Activated CD4-positive, CD25-positive, alpha-beta regulatory T cell (primary cell): ENCODE measurements around the gene AGAP1.

Experiments
- DNase-seq, 4 experiments: peaks; one replicate each; lab custom pipeline; 2025; lab: John Stamatoyannopoulos, UW

Gene AGAP1

DNA sequence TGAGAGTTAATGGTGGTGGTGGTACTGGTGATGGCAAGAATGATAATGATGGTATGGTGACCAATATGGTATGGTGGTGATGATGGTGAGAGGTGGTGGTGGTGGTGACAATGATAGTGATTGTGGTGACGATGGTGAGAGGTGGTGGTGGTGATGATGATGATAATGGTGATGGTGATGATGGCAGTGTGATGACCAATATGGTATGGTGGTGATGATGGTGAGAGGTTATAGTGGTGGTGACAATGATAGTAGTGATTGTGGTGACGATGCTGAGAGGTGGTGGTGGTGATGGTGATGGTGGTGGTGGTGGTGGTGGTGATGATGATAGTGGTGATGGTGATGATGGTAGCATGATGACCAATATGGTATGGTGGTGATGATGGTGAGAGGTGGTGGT lies 505.2 kb downstream of the AGAP1 start:
- no peak for DNase-seq

- no peak for DNase-seq
Observed at GRCh38 chr2:236001166-236001828, 507.5 kb downstream of the AGAP1 start.

DNA sequence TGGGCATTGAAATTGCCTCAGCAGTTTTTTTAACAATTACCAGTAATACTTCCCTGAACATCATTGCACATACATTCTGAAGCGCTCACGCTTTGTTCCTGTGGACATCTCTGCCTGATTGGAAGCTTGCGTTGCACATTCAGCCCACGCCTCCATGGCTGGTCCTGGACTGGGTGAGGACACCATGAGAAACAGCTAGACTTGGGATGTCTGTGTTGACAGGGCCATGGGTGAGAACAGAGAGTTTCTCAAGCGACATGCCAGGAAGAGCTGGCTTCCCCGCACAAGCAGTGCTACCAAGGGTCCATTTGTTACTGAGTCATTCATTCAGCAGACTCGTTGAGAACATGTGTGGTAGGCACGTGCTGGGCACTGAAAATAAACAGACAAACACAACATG lies 508.0 kb downstream of the AGAP1 start:
- DNase-seq: no peak

- no peak for DNase-seq
Observed at GRCh38 chr2:236008006-236008405, 514.2 kb downstream of the AGAP1 start.

DNA sequence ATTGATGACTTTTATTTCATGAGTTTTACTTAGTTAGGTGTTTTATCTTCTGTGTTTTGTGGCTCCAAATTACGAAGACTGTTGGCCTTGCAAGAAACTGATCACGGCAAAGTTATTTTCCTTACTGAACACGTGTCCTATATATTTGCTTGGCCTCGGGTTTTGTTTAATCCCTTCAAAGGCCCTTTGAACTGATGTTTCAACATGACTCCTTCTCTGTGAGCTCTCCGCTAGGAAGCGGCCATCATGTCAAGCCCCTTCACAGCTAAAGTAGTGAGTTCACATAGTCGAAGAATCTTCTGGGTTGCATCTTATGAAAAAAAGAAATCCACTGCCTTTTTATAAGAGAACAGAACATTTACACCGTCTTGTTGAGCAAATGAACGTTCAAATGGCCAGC lies 515.0 kb downstream of the AGAP1 start:
- no peak for DNase-seq

DNA sequence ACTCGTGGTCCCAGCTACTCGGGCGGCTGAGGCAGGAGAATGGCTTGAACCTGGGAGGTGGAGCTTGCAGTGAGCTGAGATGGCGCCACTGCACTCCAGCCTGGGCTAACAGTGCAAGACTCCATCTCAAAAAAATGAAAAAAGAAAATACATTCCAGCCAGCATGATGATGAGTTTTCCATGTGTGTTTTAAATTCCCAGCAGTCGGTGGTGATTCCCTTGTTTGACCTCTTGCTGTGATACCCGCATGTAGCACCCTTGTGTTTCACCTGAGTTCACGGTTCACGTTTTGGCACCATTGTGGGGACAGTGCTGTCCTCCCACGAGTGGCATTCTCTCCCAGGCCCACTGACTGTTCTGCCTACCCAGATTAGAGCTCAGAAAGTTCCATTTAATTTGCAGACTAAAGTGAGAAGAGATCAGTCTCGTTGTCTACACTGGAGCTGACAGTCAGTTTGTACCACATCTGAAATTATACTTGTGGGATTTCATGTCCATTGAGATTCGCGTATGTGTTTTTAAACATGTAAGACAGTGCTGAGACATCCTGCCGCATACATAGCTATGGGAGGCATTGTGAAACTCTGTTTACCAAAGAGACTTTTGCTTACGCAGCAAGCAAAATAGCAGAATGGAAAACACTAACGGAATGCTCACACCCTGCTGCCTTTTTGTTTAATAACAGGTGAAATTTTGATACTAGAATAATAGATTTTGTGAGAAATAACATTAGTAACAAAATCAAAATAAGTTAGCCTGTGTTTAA lies 517.3 kb downstream of the AGAP1 start:
- no peak for DNase-seq

DNA sequence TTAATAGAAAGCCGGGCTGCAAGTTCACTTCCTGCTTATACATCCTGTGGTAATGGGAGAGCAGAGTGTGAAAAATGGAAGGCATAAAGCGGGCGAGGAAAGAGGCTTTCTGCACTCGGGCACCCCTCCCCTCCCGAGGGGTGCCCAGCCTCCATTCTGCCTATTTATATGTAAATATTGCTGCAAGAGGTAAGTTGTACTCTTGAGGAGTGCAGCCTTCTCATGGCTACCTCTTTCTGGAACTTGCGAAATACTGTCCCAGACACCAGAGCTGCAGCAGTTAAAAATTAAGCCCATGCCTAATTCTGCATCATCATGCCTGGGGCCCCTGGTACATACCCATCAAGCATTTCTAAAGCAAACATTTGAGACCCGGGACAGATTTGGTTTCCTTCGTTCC lies 518.3 kb downstream of the AGAP1 start:
- no peak for DNase-seq

GRCh38 chr2:236014408-236015131 lies 520.7 kb downstream of the AGAP1 start:
- no peak for DNase-seq

- DNase-seq: no peak
Observed at GRCh38 chr2:236015171-236015570, 521.3 kb downstream of the AGAP1 start.

GRCh38 chr2:236016496-236016895 lies 522.7 kb downstream of the AGAP1 start:
- no peak for DNase-seq

DNA sequence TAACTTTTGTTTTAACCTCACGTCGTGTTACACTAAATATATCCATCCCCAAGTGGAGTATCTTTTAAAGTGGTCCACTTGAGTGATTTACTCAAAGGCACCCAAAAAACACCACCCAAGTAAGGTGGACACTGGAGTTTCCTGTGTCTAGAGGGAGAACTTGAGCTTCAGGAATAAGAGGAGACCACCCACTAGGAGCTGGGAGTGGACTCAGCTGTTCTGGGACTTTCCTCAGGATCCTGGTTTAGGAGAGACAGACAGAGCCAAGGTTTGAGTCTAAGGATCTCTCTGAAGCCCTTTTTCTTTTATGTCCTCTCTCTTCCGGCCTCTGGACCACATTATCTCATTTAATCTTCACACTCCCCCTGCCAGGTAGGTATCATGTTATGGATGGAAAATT lies 523.6 kb downstream of the AGAP1 start:
- no peak for DNase-seq

- DNase-seq: no peak
Observed at GRCh38 chr2:236019434-236019833, 525.6 kb downstream of the AGAP1 start.

DNA sequence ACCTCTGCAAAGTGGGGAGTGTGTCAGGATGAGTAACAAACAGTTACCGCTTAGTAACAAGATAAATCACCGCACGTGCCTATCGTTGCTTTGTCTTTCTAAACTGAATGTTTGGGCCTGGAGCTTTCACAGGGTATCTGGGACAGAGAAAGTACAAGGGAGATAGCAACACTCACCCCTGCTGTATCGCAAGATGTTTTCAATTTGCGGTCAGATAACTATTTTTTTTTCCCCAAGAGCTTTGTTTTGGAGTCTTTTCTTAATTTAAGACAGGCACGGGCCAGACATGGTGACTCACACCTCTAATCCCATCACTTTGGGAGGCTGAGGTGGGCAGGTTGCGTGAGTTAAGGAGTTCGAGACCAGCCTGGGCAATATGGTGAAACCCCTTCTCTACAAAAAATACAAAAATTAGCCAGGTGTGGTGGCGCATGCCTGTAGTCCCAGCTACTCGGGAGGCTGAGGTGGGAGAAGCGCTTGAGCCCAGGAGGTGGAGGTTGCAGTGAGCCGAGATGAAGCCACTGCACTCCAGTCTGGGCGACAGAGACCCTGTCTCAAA lies 527.7 kb downstream of the AGAP1 start:
- DNase-seq: no peak

DNA sequence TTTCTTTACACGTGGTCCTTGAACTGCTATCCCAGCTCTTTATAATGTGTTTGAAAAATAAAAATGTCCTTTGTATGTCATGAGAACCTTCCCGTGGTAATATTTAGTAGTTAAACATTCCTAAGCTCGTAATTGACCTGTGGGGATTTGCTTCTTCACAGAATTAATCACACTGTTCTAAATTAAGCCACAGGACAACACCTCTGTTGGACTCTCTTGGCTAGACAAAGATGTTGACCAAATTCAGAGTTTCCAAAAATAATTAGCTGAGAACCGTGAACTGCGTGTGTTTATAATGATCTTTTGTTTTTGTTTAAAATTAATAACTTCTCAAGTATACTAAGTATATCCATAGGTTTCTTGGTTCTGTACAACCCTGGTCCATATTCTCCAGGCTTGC lies 528.3 kb downstream of the AGAP1 start:
- no peak for DNase-seq

GRCh38 chr2:236025892-236026291 lies 532.0 kb downstream of the AGAP1 start:
- no peak for DNase-seq

GRCh38 chr2:236026841-236027240 lies 533.0 kb downstream of the AGAP1 start:
- no peak for DNase-seq

GRCh38 chr2:236028066-236028465 lies 534.2 kb downstream of the AGAP1 start:
- DNase-seq: no peak

GRCh38 chr2:236033462-236033861 lies 539.6 kb downstream of the AGAP1 start:
- DNase-seq: no peak

- DNase-seq: no peak
Observed at GRCh38 chr2:236034974-236035373, 541.1 kb downstream of the AGAP1 start.

DNA sequence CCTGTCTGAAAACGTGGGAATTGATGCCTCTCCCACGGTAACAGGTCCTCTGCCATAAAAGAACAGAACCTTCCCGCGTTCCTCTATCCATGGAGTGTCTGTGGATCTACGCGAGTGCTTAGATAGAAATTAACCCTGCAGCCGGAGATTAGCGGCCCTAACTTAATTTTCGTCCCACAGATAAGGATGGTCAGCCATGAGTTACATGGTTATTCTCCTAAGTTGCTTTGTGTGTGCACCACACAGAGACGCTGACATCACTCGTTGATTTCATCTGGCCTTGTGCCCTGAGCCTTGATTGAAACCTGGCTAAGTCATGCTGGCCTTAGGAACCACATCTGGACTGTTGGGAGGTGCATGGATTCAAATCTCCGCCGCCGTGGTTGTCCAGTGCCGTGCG lies 542.2 kb downstream of the AGAP1 start:
- no peak for DNase-seq

DNA sequence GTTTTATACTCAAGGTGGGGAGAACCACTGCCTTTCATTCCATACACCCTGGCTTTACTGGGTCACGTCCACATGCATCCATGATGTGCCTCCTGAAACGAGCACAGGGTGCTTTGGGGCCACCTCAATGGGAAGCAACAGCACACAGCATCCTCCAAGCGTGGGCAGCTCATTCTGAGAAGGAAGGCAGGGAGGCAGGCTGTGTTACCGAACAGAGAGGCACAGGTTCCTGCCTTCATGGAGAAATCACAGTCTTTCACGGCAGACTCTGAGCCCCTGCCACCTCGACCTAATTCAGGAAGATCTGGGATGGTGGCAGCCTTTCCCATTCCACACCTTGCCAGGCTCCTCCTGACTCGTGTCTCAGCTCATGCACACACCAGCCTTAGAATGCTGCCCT lies 544.3 kb downstream of the AGAP1 start:
- DNase-seq: no peak

DNA sequence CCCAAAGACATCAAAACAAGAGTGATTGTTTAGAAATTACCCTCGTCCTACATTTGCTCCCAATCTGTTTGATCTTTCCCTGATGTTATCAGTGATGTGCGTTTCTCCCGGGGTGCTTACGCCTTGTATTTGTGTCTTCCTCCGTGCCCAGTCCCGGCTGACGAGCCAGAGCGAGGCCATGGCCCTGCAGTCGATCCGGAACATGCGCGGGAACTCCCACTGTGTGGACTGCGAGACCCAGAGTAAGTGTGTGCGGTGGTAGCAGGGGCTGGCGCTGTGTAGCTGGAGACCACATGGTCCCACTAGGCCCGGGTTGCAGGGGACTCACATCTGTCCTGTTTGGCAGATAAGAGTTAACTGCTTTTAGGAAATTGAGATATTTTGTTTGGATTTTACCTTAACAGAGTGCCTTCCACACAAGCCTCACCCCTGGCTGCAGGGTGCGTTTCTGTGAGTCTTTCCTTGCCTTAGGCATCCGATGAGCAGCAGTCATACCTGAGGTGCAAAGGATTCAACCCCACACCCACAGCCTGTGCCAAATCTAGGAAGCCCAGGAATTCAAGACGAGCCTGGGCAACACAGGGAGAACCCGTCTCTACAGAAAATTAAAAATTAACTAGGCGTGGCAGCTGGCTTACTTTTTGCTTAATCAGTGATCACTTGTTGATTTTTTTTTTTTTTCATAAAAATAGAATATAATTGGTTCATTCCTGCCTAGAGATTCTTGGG lies 546.9 kb downstream of the AGAP1 start:
- DNase-seq: no peak
